Endothelial cell of umbilical vein (primary cell): ENCODE results near the gene TAF1A.

ENCODE experiments used
- CTCF ChIP-seq, 2 donors: IDR thresholded peaks; 1 replicate in 1 of 2; 2 replicates in 1 of 2; pipeline ENCODE4 v1.5.1; 2011; ENCODE audit warnings: low read length in 2 of 2, mild to moderate bottlenecking in 2 of 2, moderate library complexity in 2 of 2, control low read depth in 1 of 2, inconsistent platforms in 1 of 2, low read depth in 1 of 2; ENCODE audit not compliant: insufficient read depth in 1 of 2; ENCODE audit errors: extremely low read depth in 1 of 2
- EZH2 ChIP-seq: IDR thresholded peaks from 2 replicates; pipeline ENCODE4 v1.6.1; 2012; ENCODE audit warnings: borderline replicate concordance, low read depth, mild to moderate bottlenecking, moderate library complexity, low read length, inconsistent platforms; ENCODE audit not compliant: severe bottlenecking
- GATA2 ChIP-seq: IDR thresholded peaks from 2 replicates; pipeline ENCODE4 v1.7.0; 2011; ENCODE audit warnings: low read depth, mild to moderate bottlenecking, moderate library complexity, mixed read lengths, low read length; ENCODE audit not compliant: insufficient read length, insufficient read depth
- JUN ChIP-seq: IDR thresholded peaks from 2 replicates; pipeline ENCODE4 v1.6.1; 2011; ENCODE audit warnings: borderline replicate concordance, low read depth; ENCODE audit not compliant: insufficient read length, insufficient read depth
- MAX ChIP-seq: IDR thresholded peaks from 2 replicates; pipeline ENCODE4 v1.6.1; 2011; ENCODE audit not compliant: insufficient read depth, insufficient read length
- MYC ChIP-seq: IDR thresholded peaks from one replicate; pipeline ENCODE4 v1.6.1; 2011; ENCODE audit warnings: mild to moderate bottlenecking, low read depth, low read length
- POLR2A ChIP-seq: IDR thresholded peaks from 2 replicates; pipeline ENCODE4 v1.6.1; 2012; ENCODE audit warnings: low read depth, mild to moderate bottlenecking, control low read depth, low read length
- POLR2AphosphoS5 ChIP-seq: IDR thresholded peaks from 2 replicates; pipeline ENCODE4 v1.6.1; 2012; ENCODE audit warnings: low read depth, mild to moderate bottlenecking, control low read depth, low read length, moderate library complexity; ENCODE audit not compliant: insufficient read depth

- TF ChIP-seq POLR2A (no peak), CTCF (IDR thresholded peaks at IDR 0.05; ENCODE audit: extremely low read depth in 1 of 2, insufficient read depth in 1 of 2, low read depth in 1 of 2, low read length in 2 of 2) (no peak), GATA2 (no peak), POLR2AphosphoS5 (no peak), MYC (no peak), JUN (no peak), EZH2 (no peak), MAX (no peak)
Measured at GRCh38 chr1:222592171-222592570, 2.4 kb upstream of the TAF1A start.
